Endothelial cell of umbilical vein (primary cell): ENCODE measurements around the gene B4GALT5. TPM values are rescaled to one million over a fixed set of nuclear protein-coding genes. Genes with fewer than 3 reads are reported as not detected.

Source experiments
- BruUV-seq: library from RNA; stranded (reverse); fragments of 400-500 nt; replicated peaks from 2 replicates; lab custom pipeline; 2021; lab: Mats Ljungman, UMichigan
- CTCF ChIA-PET: fragments of 300-600, 350-600 bp; sonication (Branson Sonifier 250); formaldehyde crosslinking; loops from one replicate; lab custom pipeline; 2021; ENCODE audit warnings: antibody characterized with exemption, inconsistent platforms; lab: Charles Lee
- POLR2A ChIA-PET: fragments of 300-600, 350-600 bp; sonication (Branson Sonifier 250); formaldehyde crosslinking; loops from one replicate; lab custom pipeline; 2021; ENCODE audit warnings: antibody characterized with exemption, inconsistent platforms; lab: Charles Lee
- DNase-seq: peaks from one replicate; pipeline ENCODE4 v3.0.0-alpha.2; 2011; ENCODE audit warnings: low read depth, low spot score
- FAIRE-seq: peaks from 2 replicates; lab custom pipeline; 2011; peaks lifted over from hg19 to GRCh38; lab: Jason Lieb, UNC
- H2AFZ ChIP-seq: 2 replicates; pipeline ENCODE4 v1.6.0; 2012; ENCODE audit warnings: low read depth, low read length, control low read depth, inconsistent platforms
- H3K27ac ChIP-seq: 2 replicates; pipeline ENCODE4 v1.5.1; 2011; ENCODE audit warnings: low read depth, mild to moderate bottlenecking, control low read depth, low read length, moderate library complexity; ENCODE audit not compliant: insufficient read depth
- H3K27me3 ChIP-seq, 2 experiments: 2 replicates each; pipeline versions ENCODE4 v1.6.0 to v1.6.1; 2011; ENCODE audit warnings: low read length in 2 of 2, mixed read lengths in 1 of 2; ENCODE audit not compliant: control insufficient read depth in 2 of 2, insufficient read depth in 2 of 2
- H3K36me3 ChIP-seq, 2 experiments: 2 replicates in 1 of 2; 3 replicates in 1 of 2; pipeline ENCODE4 v1.5.1; 2011; ENCODE audit warnings: low read length in 2 of 2, mild to moderate bottlenecking in 1 of 2, moderate library complexity in 1 of 2; ENCODE audit not compliant: control insufficient read depth in 2 of 2, insufficient read depth in 2 of 2; ENCODE audit errors: extremely low read depth in 1 of 2
- H3K4me1 ChIP-seq: 3 replicates; pipeline ENCODE4 v1.5.1; 2011; ENCODE audit warnings: mild to moderate bottlenecking, low read length; ENCODE audit not compliant: control insufficient read depth, insufficient read depth; ENCODE audit errors: extremely low read depth
- H3K4me2 ChIP-seq: 2 replicates; pipeline ENCODE4 v1.6.1; 2011; ENCODE audit warnings: low read length, control low read depth, mixed read lengths; ENCODE audit not compliant: insufficient read depth
- H3K4me3 ChIP-seq, 3 experiments: fragments of 200-600 bp in 1 of 3; sonication (generic), shearing (Covaris generic) in 1 of 3; replicated peaks in 1 of 3; 2 replicates each; pipeline ENCODE4 v1.5.1; 2011 to 2016; ENCODE audit warnings: control low read depth in 3 of 3, low read length in 3 of 3, mild to moderate bottlenecking in 2 of 3, inconsistent platforms in 1 of 3, low read depth in 1 of 3, moderate library complexity in 1 of 3; ENCODE audit not compliant: insufficient read depth in 1 of 3
- H3K79me2 ChIP-seq: 2 replicates; pipeline ENCODE4 v1.6.0; 2012; ENCODE audit warnings: low read length, inconsistent platforms; ENCODE audit not compliant: control insufficient read depth, insufficient read depth
- H3K9ac ChIP-seq: replicated peaks from 2 replicates; pipeline ENCODE3; 2011; ENCODE audit warnings: low read length, control low read depth; ENCODE audit not compliant: insufficient read depth; ENCODE audit errors: extremely low read depth
- H3K9me1 ChIP-seq: replicated peaks from 3 replicates; pipeline ENCODE4 v1.6.0; 2011; ENCODE audit warnings: mild to moderate bottlenecking, low read length; ENCODE audit not compliant: control insufficient read depth, insufficient read depth; ENCODE audit errors: extremely low read depth
- H3K9me3 ChIP-seq: replicated peaks from 2 replicates; pipeline ENCODE4 v1.5.1; 2012; ENCODE audit warnings: low read length, inconsistent platforms; ENCODE audit not compliant: control insufficient read depth, insufficient read depth
- H4K20me1 ChIP-seq: replicated peaks from 2 replicates; pipeline ENCODE3; 2011; ENCODE audit warnings: mild to moderate bottlenecking, low read length; ENCODE audit not compliant: control insufficient read depth, insufficient read depth; ENCODE audit errors: extremely low read depth
- EZH2 ChIP-seq: IDR thresholded peaks from 2 replicates; pipeline ENCODE4 v1.6.1; 2012; ENCODE audit warnings: borderline replicate concordance, low read depth, mild to moderate bottlenecking, moderate library complexity, low read length, inconsistent platforms; ENCODE audit not compliant: severe bottlenecking
- FOS ChIP-seq: IDR thresholded peaks from 2 replicates; pipeline ENCODE4 v1.6.1; 2011; ENCODE audit warnings: mild to moderate bottlenecking, low read length, moderate library complexity, borderline replicate concordance; ENCODE audit not compliant: insufficient read depth
- GATA2 ChIP-seq: IDR thresholded peaks from 2 replicates; pipeline ENCODE4 v1.7.0; 2011; ENCODE audit warnings: low read depth, mild to moderate bottlenecking, moderate library complexity, mixed read lengths, low read length; ENCODE audit not compliant: insufficient read length, insufficient read depth
- JUN ChIP-seq: IDR thresholded peaks from 2 replicates; pipeline ENCODE4 v1.6.1; 2011; ENCODE audit warnings: borderline replicate concordance, low read depth; ENCODE audit not compliant: insufficient read length, insufficient read depth
- MYC ChIP-seq: IDR thresholded peaks from one replicate; pipeline ENCODE4 v1.6.1; 2011; ENCODE audit warnings: mild to moderate bottlenecking, low read depth, low read length
- POLR2A ChIP-seq: IDR thresholded peaks from 2 replicates; pipeline ENCODE4 v1.6.1; 2012; ENCODE audit warnings: low read depth, mild to moderate bottlenecking, control low read depth, low read length
- POLR2AphosphoS5 ChIP-seq: IDR thresholded peaks from 2 replicates; pipeline ENCODE4 v1.6.1; 2012; ENCODE audit warnings: low read depth, mild to moderate bottlenecking, control low read depth, low read length, moderate library complexity; ENCODE audit not compliant: insufficient read depth
- dilution Hi-C: fragments of 300-500 bp; cut with MboI; formaldehyde crosslinking; loops from one replicate; pipeline ENCODE4 v1.15.0; 2019; ENCODE audit warnings: low sequenced_read_pairs; ENCODE audit not compliant: extremely low pct_ligation_motif_present
- intact Hi-C: fragments of 100-400 bp; cut with micrococcal nuclease; formaldehyde crosslinking; loops from one replicate; pipeline ENCODE4 v1.10.0; 2022
- polyA plus RNA-seq, 4 experiments: library from polyadenylated mRNA; depleted of rRNA in 3 of 4; stranded (reverse) in 3 of 4; unstranded in 1 of 4; fragments of >200 nt; gene quantifications; 2 replicates each; pipeline versions ENCODE4 v1.2.1 to v1.2.3, GENCODE V29; 2011 to 2012; ENCODE audit warnings: missing spikeins in 1 of 4
- total RNA-seq: library from RNA; stranded (reverse); gene quantifications from 2 replicates; pipeline ENCODE4 v1.2.3, GENCODE V29; 2021
- TF ChIP-seq, protein P1 (sequence below): IDR thresholded peaks from 2 replicates; pipeline ENCODE4 v1.6.1; 2011; ENCODE audit not compliant: insufficient read depth, insufficient read length
- TF ChIP-seq, protein P2 (sequence below), 2 donors: IDR thresholded peaks; 1 replicate in 1 of 2; 2 replicates in 1 of 2; pipeline ENCODE4 v1.5.1; 2011; ENCODE audit warnings: low read length in 2 of 2, mild to moderate bottlenecking in 2 of 2, moderate library complexity in 2 of 2, control low read depth in 1 of 2, inconsistent platforms in 1 of 2, low read depth in 1 of 2; ENCODE audit not compliant: insufficient read depth in 1 of 2; ENCODE audit errors: extremely low read depth in 1 of 2

B4GALT5 gene
- total and polyA plus RNA-seq, 2 donors (not counting 3 experiments of a cell fraction or from before 2014, with no cell fraction given), result 54.4 to 70.1 TPM

DNA sequence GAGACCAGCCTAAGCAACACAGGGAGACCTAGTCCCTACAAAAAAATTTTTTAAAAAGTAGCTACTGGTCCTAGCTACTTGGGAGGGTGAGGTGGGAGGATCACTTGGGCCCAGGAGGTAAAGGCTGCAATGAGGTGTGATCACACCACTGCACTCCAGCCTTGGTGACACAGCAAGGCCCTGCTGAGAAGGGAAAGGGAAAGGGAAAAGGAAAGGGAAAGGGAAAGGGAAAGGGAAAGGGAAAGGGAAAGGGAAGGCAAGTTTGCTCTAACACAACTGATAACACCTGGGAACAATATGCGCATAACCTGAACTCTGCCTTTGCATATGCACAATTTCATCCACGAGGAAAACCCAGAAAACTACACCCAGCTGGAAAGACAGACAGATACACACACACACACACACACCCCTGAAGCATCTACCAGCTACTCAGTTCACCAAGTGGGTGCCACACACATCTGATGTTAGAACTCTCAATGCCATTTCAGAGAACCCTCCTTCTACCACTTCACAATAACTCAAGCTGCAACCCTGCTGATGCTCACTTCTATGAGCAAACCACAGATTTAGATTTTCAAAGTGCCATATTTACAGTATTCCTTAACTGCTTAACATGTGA is 19.1 kb downstream of the B4GALT5 start:
- H3K9ac ChIP-seq, result no peak overlapping the region
- POLR2A ChIA-PET, result no interaction called here

More for the DNA sequence above, 19.1 kb downstream of the B4GALT5 start:
- no peaks in the 10 kb centered on the region for H3K9me3 ChIP-seq
- dilution Hi-C loops (no loop called here), intact Hi-C loops (no loop called here)
- FAIRE-seq, result no peak
- H3K9me1 ChIP-seq, result no peaks in the 10 kb centered on the region
- peaks cover 63% of the 10 kb centered on the region for H3K4me1 ChIP-seq
- no peak overlapping the region for H3K4me2 ChIP-seq
- no peak overlapping the region for H3K4me3 ChIP-seq
- H3K36me3 ChIP-seq, result no peaks in the 10 kb centered on the region
- BruUV-seq, result no TSS peak
- no peak overlapping the region for H3K27ac ChIP-seq
- H2AFZ ChIP-seq, result no peak overlapping the region
- TF ChIP-seq FOS, result no peak
- TF ChIP-seq EZH2, result no peak
- TF ChIP-seq, protein P1, sequence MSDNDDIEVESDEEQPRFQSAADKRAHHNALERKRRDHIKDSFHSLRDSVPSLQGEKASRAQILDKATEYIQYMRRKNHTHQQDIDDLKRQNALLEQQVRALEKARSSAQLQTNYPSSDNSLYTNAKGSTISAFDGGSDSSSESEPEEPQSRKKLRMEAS, result no peak
- TF ChIP-seq JUN, result no peak
- TF ChIP-seq POLR2A, result no peak
- no peak for TF ChIP-seq POLR2AphosphoS5
- TF ChIP-seq GATA2, result no peak
- TF ChIP-seq, protein P2, sequence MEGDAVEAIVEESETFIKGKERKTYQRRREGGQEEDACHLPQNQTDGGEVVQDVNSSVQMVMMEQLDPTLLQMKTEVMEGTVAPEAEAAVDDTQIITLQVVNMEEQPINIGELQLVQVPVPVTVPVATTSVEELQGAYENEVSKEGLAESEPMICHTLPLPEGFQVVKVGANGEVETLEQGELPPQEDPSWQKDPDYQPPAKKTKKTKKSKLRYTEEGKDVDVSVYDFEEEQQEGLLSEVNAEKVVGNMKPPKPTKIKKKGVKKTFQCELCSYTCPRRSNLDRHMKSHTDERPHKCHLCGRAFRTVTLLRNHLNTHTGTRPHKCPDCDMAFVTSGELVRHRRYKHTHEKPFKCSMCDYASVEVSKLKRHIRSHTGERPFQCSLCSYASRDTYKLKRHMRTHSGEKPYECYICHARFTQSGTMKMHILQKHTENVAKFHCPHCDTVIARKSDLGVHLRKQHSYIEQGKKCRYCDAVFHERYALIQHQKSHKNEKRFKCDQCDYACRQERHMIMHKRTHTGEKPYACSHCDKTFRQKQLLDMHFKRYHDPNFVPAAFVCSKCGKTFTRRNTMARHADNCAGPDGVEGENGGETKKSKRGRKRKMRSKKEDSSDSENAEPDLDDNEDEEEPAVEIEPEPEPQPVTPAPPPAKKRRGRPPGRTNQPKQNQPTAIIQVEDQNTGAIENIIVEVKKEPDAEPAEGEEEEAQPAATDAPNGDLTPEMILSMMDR (IDR thresholded peaks at IDR 0.05; ENCODE audit: extremely low read depth in 1 of 2, insufficient read depth in 1 of 2, low read depth in 1 of 2, low read length in 2 of 2), result no peak
- no peak for TF ChIP-seq MYC
- peaks cover 11% of the 10 kb centered on the region for H4K20me1 ChIP-seq
- H3K27me3 ChIP-seq, result no peaks in the 10 kb centered on the region
- CTCF ChIA-PET, result interaction anchor here (0.5 to 3.5 kb wide), 3 partner anchors 81 to 313 kb away, joined by 3 to 9 read pairs (median 3); no protein-coding TSS in a partner anchor
- DNase-seq, result no peak
- peaks cover 98% of the 10 kb centered on the region for H3K79me2 ChIP-seq
